Measurements from ENCODE around the gene PRKN.

Gene PRKN

DNA sequence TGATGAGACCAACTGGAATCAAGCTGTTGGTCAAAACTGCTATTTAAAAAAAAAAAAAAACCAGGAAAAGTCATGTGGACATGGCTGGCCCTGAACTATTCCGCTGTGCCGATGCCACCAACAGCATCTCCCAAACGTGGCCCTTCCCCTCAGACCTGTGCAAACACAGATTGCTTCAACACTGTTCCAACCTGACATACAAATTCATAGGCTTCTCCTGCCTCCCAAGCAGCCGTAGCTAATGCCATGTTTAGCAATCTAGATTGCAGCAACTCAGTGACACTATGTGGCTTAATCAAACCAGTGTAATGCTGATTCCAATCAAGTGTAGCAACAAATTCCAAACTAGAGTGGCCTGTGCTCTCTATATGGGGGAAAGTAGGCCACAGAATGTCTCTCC is 16.2 kb downstream of the PRKN start:
- no peaks in the 10 kb centered on the region for H3K27me3 ChIP-seq (ENCODE audit: control insufficient read depth, insufficient read depth, low read length)
- no peak overlapping the region for H3K27ac ChIP-seq (ENCODE audit: low read depth, low read length)
- no peaks in the 10 kb centered on the region for H3K36me3 ChIP-seq (ENCODE audit: control insufficient read depth, insufficient read depth, low read length)
- no peak overlapping the region for H3K4me3 ChIP-seq (ENCODE audit: low read depth, low read length)
- H3K9ac ChIP-seq (ENCODE audit: low read length), result no peak overlapping the region
- 0 out of 2 replicates have a peak, but pooled peaks cover 6% of the 10 kb centered on the region for H3K9me3 ChIP-seq (ENCODE audit: control insufficient read depth, insufficient read depth, low read depth, low read length)
- H3K4me1 ChIP-seq (ENCODE audit: control insufficient read depth, insufficient read depth, low read length), result peaks cover 11% of the 10 kb centered on the region; the same call in 1 of the 2 replicates

DNA sequence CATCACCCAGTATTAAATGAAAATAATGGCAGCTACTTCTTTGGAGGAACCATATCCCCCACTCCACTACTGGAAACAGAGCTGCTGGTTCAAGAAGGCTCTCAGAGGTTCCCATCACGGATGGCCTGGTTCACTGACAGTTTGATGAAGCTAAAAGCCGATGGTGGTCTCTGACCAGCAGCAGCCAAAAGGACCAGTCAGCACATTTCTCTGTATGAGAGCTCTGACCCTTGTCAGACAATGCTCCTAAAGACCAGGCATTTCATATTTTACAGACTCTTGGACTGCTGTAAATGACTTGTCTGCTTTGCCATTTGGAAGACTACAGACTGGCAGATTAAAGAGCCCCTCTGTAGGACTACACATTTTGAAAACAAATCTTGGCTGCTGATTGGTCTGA is 16.6 kb downstream of the PRKN start:
- Histone ChIP-seq H3K4me3 (ENCODE audit: low read depth, low read length) (no peak overlapping the region), H3K27ac (ENCODE audit: low read depth, low read length) (no peak overlapping the region), H3K9me3 (ENCODE audit: control insufficient read depth, insufficient read depth, low read depth, low read length) (0 out of 2 replicates have a peak, but pooled peaks cover 6% of the 10 kb centered on the region), H3K36me3 (ENCODE audit: control insufficient read depth, insufficient read depth, low read length) (no peaks in the 10 kb centered on the region), H3K27me3 (ENCODE audit: control insufficient read depth, insufficient read depth, low read length) (no peaks in the 10 kb centered on the region), H3K9ac (ENCODE audit: low read length) (no peak overlapping the region), H3K4me1 (ENCODE audit: control insufficient read depth, insufficient read depth, low read length) (peaks cover 11% of the 10 kb centered on the region; the same call in 1 of the 2 replicates)

DNA sequence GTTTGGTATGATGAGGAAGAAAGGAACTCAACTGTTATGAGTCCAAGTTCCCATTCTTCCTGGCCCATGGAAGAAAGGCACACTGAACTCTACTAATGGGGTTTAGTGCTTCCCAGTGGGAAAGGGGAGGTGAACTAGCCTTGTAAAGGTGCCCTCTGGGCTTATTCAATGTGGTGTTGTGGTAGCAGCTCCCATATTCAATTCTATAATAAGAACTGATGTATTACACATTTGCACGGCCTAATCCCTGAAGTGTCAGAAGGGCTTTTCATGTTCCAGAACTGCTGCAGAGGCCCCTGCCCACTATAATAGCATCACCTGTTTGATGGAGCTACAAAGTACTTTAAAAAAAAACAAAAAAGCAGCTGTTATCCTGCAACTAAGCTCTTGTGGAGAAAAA is 17.1 kb downstream of the PRKN start:
- H3K27ac ChIP-seq (ENCODE audit: low read depth, low read length), result no peak overlapping the region
- H3K4me1 ChIP-seq (ENCODE audit: control insufficient read depth, insufficient read depth, low read length), result peaks cover 11% of the 10 kb centered on the region; the same call in 1 of the 2 replicates
- H3K4me3 ChIP-seq (ENCODE audit: low read depth, low read length), result no peak overlapping the region
- no peak overlapping the region for H3K9ac ChIP-seq (ENCODE audit: low read length)
- no peaks in the 10 kb centered on the region for H3K27me3 ChIP-seq (ENCODE audit: control insufficient read depth, insufficient read depth, low read length)
- no peaks in the 10 kb centered on the region for H3K36me3 ChIP-seq (ENCODE audit: control insufficient read depth, insufficient read depth, low read length)
- 0 out of 2 replicates have a peak, but pooled peaks cover 6% of the 10 kb centered on the region for H3K9me3 ChIP-seq (ENCODE audit: control insufficient read depth, insufficient read depth, low read depth, low read length)

DNA sequence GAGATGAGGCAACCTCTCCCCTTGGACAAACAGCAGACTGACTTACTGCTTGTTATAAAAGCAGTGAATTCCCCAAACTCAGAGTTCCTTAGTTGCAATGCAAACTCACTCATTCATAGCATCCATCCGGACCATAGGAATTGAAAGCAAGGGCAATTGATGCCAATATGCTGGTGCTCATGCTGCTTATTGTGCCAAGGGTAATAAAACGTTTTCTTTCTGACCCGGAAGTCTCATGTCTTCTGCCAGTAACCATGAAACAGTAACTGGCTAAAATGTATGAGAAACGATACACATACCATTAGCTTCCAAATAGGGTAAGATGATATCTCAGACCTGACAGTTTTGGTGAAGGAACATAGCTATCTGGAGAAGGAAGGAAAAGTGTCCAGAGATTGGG is 18.1 kb downstream of the PRKN start:
- no peaks in the 10 kb centered on the region for H3K27me3 ChIP-seq (ENCODE audit: control insufficient read depth, insufficient read depth, low read length)
- H3K9me3 ChIP-seq (ENCODE audit: control insufficient read depth, insufficient read depth, low read depth, low read length), result 0 out of 2 replicates have a peak, but pooled peaks cover 6% of the 10 kb centered on the region
- no peak overlapping the region for H3K27ac ChIP-seq (ENCODE audit: low read depth, low read length)
- no peaks in the 10 kb centered on the region for H3K36me3 ChIP-seq (ENCODE audit: control insufficient read depth, insufficient read depth, low read length)
- H3K4me1 ChIP-seq (ENCODE audit: control insufficient read depth, insufficient read depth, low read length), result peaks cover 5% of the 10 kb centered on the region; the same call in 1 of the 2 replicates
- no peak overlapping the region for H3K4me3 ChIP-seq (ENCODE audit: low read depth, low read length)
- no peak overlapping the region for H3K9ac ChIP-seq (ENCODE audit: low read length)

DNA sequence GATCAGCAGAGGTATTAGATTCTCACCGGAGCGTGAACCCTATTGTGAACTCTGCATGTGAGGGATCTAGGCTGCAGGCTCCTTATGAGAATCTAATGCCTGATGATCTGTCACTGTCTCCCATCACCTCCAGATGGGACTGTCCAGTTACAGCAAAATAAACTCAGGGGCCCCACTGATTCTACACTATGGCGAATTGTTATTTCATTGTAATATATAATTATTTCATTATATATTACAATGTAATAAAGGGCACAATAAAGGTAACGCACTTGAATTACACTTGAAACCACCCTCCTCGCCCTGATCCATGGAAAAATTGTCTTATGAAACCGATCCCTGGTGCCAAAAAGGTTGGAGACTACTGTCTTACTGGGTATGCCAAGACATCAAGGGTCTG is 18.6 kb downstream of the PRKN start:
- no peak overlapping the region for H3K27ac ChIP-seq (ENCODE audit: low read depth, low read length)
- no peak overlapping the region for H3K4me3 ChIP-seq (ENCODE audit: low read depth, low read length)
- H3K9me3 ChIP-seq (ENCODE audit: control insufficient read depth, insufficient read depth, low read depth, low read length), result 0 out of 2 replicates have a peak, but pooled peaks cover 6% of the 10 kb centered on the region
- H3K4me1 ChIP-seq (ENCODE audit: control insufficient read depth, insufficient read depth, low read length), result peaks cover 3% of the 10 kb centered on the region; the same call in 1 of the 2 replicates
- no peaks in the 10 kb centered on the region for H3K27me3 ChIP-seq (ENCODE audit: control insufficient read depth, insufficient read depth, low read length)
- H3K36me3 ChIP-seq (ENCODE audit: control insufficient read depth, insufficient read depth, low read length), result no peaks in the 10 kb centered on the region
- H3K9ac ChIP-seq (ENCODE audit: low read length), result no peak overlapping the region

DNA sequence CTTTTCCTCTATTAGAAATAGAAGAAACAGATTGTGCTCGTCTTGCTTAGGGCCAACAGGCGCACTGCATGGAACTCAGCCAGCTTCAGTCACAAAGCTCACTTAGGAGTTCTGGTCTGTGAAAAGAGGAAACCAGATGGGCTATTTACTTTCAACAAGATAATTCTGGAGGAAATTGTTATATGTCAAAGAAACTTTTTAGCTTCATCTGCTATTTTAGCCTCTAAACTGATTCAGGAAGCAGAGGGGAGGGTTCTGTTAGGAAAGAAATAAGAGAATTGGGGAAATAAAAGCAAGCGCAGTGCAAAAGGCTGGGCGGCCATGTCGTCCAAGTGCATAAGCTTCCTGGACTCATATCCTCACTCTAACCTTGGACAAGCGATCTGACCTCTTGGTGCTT is 21.3 kb downstream of the PRKN start:
- Histone ChIP-seq H3K27ac (ENCODE audit: low read depth, low read length) (no peak overlapping the region), H3K9me3 (ENCODE audit: control insufficient read depth, insufficient read depth, low read depth, low read length) (0 out of 2 replicates have a peak, but pooled peaks cover 6% of the 10 kb centered on the region), H3K27me3 (ENCODE audit: control insufficient read depth, insufficient read depth, low read length) (no peaks in the 10 kb centered on the region), H3K36me3 (ENCODE audit: control insufficient read depth, insufficient read depth, low read length) (no peaks in the 10 kb centered on the region), H3K4me1 (ENCODE audit: control insufficient read depth, insufficient read depth, low read length) (no peaks in the 10 kb centered on the region), H3K9ac (ENCODE audit: low read length) (no peak overlapping the region), H3K4me3 (ENCODE audit: low read depth, low read length) (no peak overlapping the region)

DNA sequence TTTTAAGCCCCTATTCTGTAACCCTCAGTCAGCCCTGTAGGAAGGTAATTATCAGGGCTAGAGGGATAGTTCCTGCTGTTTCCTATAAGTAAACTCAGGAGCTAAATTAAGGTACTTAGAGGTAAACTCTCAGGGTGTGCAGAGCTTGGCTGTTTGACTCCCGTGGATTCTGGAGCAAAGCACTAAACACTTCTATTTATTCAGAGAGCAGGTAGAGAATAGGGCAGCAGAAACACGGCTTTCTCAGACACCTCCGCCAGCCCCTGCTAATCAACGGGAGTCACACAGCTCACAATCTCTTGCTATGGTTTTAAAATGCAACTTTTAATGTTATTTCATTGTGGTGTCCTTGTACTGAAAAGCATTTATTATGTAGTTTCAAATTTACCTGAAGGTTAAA is 21.8 kb downstream of the PRKN start:
- Histone ChIP-seq H3K27ac (ENCODE audit: low read depth, low read length) (no peak overlapping the region), H3K9ac (ENCODE audit: low read length) (no peak overlapping the region), H3K9me3 (ENCODE audit: control insufficient read depth, insufficient read depth, low read depth, low read length) (0 out of 2 replicates have a peak, but pooled peaks cover 6% of the 10 kb centered on the region), H3K36me3 (ENCODE audit: control insufficient read depth, insufficient read depth, low read length) (no peaks in the 10 kb centered on the region), H3K4me3 (ENCODE audit: low read depth, low read length) (no peak overlapping the region), H3K4me1 (ENCODE audit: control insufficient read depth, insufficient read depth, low read length) (no peaks in the 10 kb centered on the region), H3K27me3 (ENCODE audit: control insufficient read depth, insufficient read depth, low read length) (no peaks in the 10 kb centered on the region)

DNA sequence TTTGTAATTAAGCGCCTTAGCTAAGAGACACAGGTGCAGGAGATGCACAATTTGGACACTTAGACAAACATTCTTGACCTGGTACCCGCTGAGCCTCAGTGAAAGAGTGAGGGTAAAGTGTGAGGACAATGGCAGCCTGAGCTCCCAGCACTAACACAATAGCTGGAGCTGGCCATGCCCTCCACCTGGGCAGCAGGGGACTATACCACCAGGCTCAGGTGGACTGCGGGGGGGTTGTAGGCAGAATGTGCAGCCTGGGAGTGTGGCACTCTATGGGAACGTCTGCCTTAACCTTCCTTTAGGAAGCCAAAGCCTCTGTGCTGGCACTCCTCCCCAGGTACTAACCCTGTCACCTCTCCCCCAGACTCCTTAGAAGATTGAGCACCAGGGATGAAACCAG is 23.6 kb downstream of the PRKN start:
- Histone ChIP-seq H3K36me3 (ENCODE audit: control insufficient read depth, insufficient read depth, low read length) (no peaks in the 10 kb centered on the region), H3K27me3 (ENCODE audit: control insufficient read depth, insufficient read depth, low read length) (no peaks in the 10 kb centered on the region), H3K9me3 (ENCODE audit: control insufficient read depth, insufficient read depth, low read depth, low read length) (0 out of 2 replicates have a peak, but pooled peaks cover 6% of the 10 kb centered on the region), H3K4me3 (ENCODE audit: low read depth, low read length) (no peak overlapping the region), H3K4me1 (ENCODE audit: control insufficient read depth, insufficient read depth, low read length) (no peaks in the 10 kb centered on the region), H3K27ac (ENCODE audit: low read depth, low read length) (no peak overlapping the region), H3K9ac (ENCODE audit: low read length) (no peak overlapping the region)

DNA sequence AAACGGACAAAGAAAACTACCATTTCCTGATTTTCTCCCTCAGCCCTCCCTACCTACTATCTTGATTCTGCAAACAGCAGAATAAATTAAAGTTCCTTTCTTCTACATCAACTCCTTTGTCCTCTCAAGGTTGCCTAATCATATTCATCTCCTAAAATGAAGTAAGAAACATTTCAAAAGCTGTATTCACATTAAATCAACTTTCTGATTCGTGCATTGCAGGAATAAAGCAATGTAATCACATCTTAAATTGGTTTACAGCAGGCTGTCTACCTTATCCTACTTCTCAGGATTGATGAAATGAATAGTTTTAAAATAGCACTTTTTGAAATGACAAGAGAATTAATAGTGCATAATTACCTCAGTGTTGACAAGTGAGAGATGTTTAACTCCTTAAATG is 25.1 kb downstream of the PRKN start:
- Histone ChIP-seq H3K36me3 (ENCODE audit: control insufficient read depth, insufficient read depth, low read length) (no peaks in the 10 kb centered on the region), H3K27me3 (ENCODE audit: control insufficient read depth, insufficient read depth, low read length) (no peaks in the 10 kb centered on the region), H3K9ac (ENCODE audit: low read length) (no peak overlapping the region), H3K4me3 (ENCODE audit: low read depth, low read length) (no peak overlapping the region), H3K27ac (ENCODE audit: low read depth, low read length) (no peak overlapping the region), H3K4me1 (ENCODE audit: control insufficient read depth, insufficient read depth, low read length) (no peaks in the 10 kb centered on the region), H3K9me3 (ENCODE audit: control insufficient read depth, insufficient read depth, low read depth, low read length) (no peaks in the 10 kb centered on the region)

DNA sequence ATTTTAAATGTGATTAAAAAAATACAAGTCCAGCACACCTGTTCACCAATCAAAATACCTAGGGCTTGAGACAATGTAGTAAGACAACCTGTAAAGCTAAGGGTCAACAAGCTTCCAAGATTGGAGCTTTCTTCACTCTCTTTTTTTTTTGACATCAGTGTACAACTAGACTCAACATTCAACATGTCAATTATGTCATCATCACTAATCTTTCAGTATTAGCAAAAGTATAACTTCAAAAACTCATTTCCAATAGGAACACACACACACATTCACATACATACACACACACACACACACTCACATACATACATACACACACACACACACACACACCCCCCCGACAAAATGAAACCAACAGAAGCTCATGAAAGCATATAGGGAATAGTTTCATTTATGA is 26.0 kb downstream of the PRKN start:
- Histone ChIP-seq H3K36me3 (ENCODE audit: control insufficient read depth, insufficient read depth, low read length) (no peaks in the 10 kb centered on the region), H3K4me1 (ENCODE audit: control insufficient read depth, insufficient read depth, low read length) (no peaks in the 10 kb centered on the region), H3K27me3 (ENCODE audit: control insufficient read depth, insufficient read depth, low read length) (no peaks in the 10 kb centered on the region), H3K27ac (ENCODE audit: low read depth, low read length) (no peak overlapping the region), H3K9me3 (ENCODE audit: control insufficient read depth, insufficient read depth, low read depth, low read length) (no peaks in the 10 kb centered on the region), H3K4me3 (ENCODE audit: low read depth, low read length) (no peak overlapping the region), H3K9ac (ENCODE audit: low read length) (no peak overlapping the region)

DNA sequence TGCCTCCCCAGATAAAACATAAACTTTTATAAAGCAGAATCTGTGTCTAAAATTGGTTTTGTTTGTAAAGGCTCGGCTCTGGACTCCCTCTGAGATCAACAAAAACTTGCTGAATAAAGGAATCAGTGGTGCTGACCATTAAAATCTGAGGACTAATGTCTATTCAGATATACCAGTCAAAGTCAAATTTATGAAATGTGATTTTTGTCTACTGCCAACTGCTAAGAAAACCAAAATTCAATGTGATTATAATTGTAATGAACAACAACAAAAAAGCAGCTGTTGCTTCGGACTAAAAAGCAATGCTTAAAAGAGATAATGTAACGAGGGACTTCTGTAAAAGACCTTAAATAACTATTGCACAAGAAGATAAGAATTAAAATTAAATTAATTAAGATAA is 26.6 kb downstream of the PRKN start:
- H3K4me3 ChIP-seq (ENCODE audit: low read depth, low read length), result no peak overlapping the region
- H3K9me3 ChIP-seq (ENCODE audit: control insufficient read depth, insufficient read depth, low read depth, low read length), result no peaks in the 10 kb centered on the region
- H3K9ac ChIP-seq (ENCODE audit: low read length), result no peak overlapping the region
- H3K27ac ChIP-seq (ENCODE audit: low read depth, low read length), result no peak overlapping the region
- no peaks in the 10 kb centered on the region for H3K4me1 ChIP-seq (ENCODE audit: control insufficient read depth, insufficient read depth, low read length)
- no peaks in the 10 kb centered on the region for H3K27me3 ChIP-seq (ENCODE audit: control insufficient read depth, insufficient read depth, low read length)
- no peaks in the 10 kb centered on the region for H3K36me3 ChIP-seq (ENCODE audit: control insufficient read depth, insufficient read depth, low read length)

DNA sequence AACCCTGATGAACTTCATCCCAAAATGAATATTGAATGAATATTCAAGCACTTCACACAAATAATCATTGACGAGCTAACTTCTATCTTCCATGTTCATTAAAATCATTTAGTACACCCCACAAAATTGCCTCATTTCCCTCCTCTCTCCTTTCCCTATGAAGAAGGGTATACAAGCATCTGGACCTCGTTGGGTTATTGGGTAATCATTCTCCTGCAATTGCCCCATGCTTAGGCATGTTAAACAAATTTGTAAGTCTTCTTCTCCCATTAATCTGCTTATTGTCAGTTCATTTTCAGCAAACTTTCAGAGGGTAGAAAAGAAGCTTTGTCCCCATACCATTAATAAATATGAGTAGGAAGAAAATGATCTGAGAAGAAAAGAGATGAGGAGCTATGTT is 27.6 kb downstream of the PRKN start:
- Histone ChIP-seq H3K36me3 (ENCODE audit: control insufficient read depth, insufficient read depth, low read length) (no peaks in the 10 kb centered on the region), H3K9ac (ENCODE audit: low read length) (no peak overlapping the region), H3K27ac (ENCODE audit: low read depth, low read length) (no peak overlapping the region), H3K4me3 (ENCODE audit: low read depth, low read length) (no peak overlapping the region), H3K27me3 (ENCODE audit: control insufficient read depth, insufficient read depth, low read length) (no peaks in the 10 kb centered on the region), H3K9me3 (ENCODE audit: control insufficient read depth, insufficient read depth, low read depth, low read length) (no peaks in the 10 kb centered on the region), H3K4me1 (ENCODE audit: control insufficient read depth, insufficient read depth, low read length) (no peaks in the 10 kb centered on the region)

Measured in HUES6 (cell line).